Neural crest cell (in vitro differentiated cells): ENCODE results near the gene PLEKHA5. TPM values are rescaled to one million over a fixed set of nuclear protein-coding genes. Genes with fewer than 3 reads are reported as not detected.

Experiments
- DNase-seq: peaks from one replicate; pipeline ENCODE4 v3.0.0; 2021; ENCODE audit warnings: low read depth, mixed read lengths, low spot score
- H3K27ac Mint-ChIP-seq: one replicate; pipeline ENCODE4 v1.8.0; 2021; ENCODE audit warnings: mild to moderate bottlenecking, mixed read lengths; ENCODE audit not compliant: unreplicated experiment
- H3K27me3 Mint-ChIP-seq: 2 replicates; pipeline ENCODE4 v1.8.0; 2021; ENCODE audit warnings: low read depth, mild to moderate bottlenecking, mixed read lengths
- H3K36me3 Mint-ChIP-seq: 2 replicates; pipeline ENCODE4 v1.8.0; 2021; ENCODE audit warnings: low read depth, mild to moderate bottlenecking, mixed read lengths
- H3K4me1 Mint-ChIP-seq: 2 replicates; pipeline ENCODE4 v1.8.0; 2021; ENCODE audit warnings: mixed read lengths
- H3K4me3 Mint-ChIP-seq: one replicate; pipeline ENCODE4 v1.8.0; 2021; ENCODE audit warnings: mild to moderate bottlenecking, mixed read lengths
- H3K9me3 Mint-ChIP-seq: 2 replicates; pipeline ENCODE4 v1.8.0; 2021; ENCODE audit warnings: mixed read lengths
- total RNA-seq: library from RNA; stranded (reverse); gene quantifications from 2 replicates; pipeline ENCODE4 v1.2.1, GENCODE V29; 2021
- TF ChIP-seq, protein P1 (sequence below): fragments of 200-600 bp; sonication (generic); conservative IDR thresholded peaks from 2 replicates; pipeline ENCODE4 v1.5.0; 2021; ENCODE audit warnings: antibody characterized with exemption, mild to moderate bottlenecking

Gene PLEKHA5
- total RNA-seq, 1 donor from 2014 or later = 39.2 TPM

DNA sequence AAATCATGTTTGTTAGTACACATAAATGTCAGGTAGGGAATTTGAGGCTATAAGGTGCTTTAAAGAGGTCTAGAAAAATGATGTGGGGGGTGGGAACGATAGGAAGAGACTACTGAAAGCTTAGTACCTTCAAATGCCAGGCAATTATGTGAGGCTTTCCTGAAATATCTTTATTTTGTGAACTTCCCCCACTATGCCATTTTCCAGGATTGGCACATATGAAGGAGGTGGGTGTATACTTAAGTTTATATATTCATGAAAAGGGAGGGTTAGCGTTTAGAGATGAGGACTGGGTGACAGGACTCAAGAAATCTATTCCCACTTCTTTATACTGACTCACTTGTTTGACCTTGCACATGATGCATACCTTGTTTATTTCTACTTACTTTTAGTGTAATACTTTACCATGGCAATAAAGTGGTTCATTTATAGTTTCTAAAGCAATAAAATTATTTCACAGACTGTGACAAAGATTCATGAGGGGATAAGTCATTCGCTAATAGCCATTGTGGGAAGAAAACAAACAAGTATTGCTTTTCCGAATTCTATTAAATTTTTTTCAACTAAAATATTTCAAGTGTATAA is 77.1 kb downstream of the PLEKHA5 start:
- Mint-ChIP-seq H3K27ac (no peak overlapping the region), H3K27me3 (no peaks in the 10 kb centered on the region), H3K36me3 (peaks cover 12% of the 10 kb centered on the region), H3K9me3 (peaks cover 11% of the 10 kb centered on the region), H3K4me3 (no peak overlapping the region), H3K4me1 (peaks cover 18% of the 10 kb centered on the region)
- TF ChIP-seq, protein P1, sequence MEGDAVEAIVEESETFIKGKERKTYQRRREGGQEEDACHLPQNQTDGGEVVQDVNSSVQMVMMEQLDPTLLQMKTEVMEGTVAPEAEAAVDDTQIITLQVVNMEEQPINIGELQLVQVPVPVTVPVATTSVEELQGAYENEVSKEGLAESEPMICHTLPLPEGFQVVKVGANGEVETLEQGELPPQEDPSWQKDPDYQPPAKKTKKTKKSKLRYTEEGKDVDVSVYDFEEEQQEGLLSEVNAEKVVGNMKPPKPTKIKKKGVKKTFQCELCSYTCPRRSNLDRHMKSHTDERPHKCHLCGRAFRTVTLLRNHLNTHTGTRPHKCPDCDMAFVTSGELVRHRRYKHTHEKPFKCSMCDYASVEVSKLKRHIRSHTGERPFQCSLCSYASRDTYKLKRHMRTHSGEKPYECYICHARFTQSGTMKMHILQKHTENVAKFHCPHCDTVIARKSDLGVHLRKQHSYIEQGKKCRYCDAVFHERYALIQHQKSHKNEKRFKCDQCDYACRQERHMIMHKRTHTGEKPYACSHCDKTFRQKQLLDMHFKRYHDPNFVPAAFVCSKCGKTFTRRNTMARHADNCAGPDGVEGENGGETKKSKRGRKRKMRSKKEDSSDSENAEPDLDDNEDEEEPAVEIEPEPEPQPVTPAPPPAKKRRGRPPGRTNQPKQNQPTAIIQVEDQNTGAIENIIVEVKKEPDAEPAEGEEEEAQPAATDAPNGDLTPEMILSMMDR = no peak
- no peak for DNase-seq

DNA sequence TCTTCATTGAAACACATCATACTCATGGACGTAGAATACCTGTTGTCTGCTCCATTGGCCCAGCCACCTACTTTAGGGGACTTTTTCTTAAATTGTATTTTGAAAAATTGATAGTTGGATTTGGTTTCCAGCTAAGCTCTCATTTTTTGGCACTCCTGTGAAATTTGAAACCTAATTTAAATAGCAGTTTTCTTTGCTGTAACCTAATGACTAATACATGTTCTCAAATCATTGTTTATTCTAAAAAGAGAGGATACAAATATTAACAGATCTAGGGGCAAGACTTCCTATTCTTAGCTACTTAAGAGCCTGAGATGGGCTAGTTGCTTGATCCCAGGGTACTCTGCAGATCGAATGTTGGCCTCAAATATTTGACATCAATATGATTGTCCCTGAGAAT is 78.9 kb downstream of the PLEKHA5 start:
- no peaks in the 10 kb centered on the region for H3K27me3 Mint-ChIP-seq
- no peak overlapping the region for H3K27ac Mint-ChIP-seq
- no peak overlapping the region for H3K4me3 Mint-ChIP-seq
- no peak for DNase-seq
- H3K4me1 Mint-ChIP-seq = peaks cover 16% of the 10 kb centered on the region
- peaks cover 12% of the 10 kb centered on the region for H3K36me3 Mint-ChIP-seq
- TF ChIP-seq, protein P1 = no peak
- H3K9me3 Mint-ChIP-seq = peaks cover 8% of the 10 kb centered on the region

DNA sequence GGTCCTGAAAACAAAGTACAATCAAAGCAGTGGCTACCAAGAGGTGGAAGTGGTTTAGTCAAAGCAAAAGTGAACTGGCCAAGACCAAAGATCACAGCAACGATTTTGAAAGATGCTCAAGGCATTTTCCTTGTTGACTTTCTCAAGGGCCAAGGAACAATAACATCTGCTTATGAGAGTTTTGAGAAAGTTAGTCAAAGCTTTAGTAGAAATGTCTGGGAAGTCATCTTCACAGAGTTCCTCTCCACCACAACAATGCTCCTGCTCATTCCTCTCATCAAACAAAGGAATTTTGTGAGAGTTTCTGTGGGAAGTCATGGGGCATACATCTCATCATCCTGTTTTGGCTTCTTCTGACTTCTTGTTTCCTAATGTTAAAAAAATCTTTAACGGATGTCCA is 80.1 kb downstream of the PLEKHA5 start:
- TF ChIP-seq, protein P1 = no peak
- no peak for DNase-seq
- H3K36me3 Mint-ChIP-seq = peaks cover 12% of the 10 kb centered on the region
- no peaks in the 10 kb centered on the region for H3K27me3 Mint-ChIP-seq
- H3K27ac Mint-ChIP-seq = no peak overlapping the region
- peaks cover 7% of the 10 kb centered on the region for H3K9me3 Mint-ChIP-seq
- peaks cover 11% of the 10 kb centered on the region for H3K4me1 Mint-ChIP-seq
- no peak overlapping the region for H3K4me3 Mint-ChIP-seq

DNA sequence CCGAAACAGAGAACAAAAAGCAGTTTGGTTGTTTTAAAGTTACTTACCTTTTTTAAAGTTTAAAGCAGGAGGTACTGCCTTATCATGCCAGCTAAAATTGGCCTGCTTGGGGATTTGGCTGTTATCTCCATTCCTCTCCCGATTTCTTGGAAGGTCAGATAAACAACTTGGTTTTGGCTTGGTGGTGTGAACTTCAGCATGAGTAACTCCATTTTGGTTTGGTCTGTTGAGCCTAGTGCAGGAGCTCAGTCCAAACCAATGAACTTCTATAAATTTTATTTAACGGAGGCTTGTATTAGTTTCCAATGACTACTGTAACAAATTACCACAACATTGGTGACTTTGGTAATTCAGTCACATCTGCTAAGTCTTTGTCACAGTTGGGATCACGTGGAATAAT is 82.3 kb downstream of the PLEKHA5 start:
- Mint-ChIP-seq H3K9me3 (peaks cover 7% of the 10 kb centered on the region), H3K4me1 (peaks cover 4% of the 10 kb centered on the region), H3K27ac (no peak overlapping the region), H3K36me3 (peaks cover 12% of the 10 kb centered on the region), H3K27me3 (no peaks in the 10 kb centered on the region), H3K4me3 (no peak overlapping the region)
- no peak for DNase-seq
- TF ChIP-seq, protein P1 = no peak

DNA sequence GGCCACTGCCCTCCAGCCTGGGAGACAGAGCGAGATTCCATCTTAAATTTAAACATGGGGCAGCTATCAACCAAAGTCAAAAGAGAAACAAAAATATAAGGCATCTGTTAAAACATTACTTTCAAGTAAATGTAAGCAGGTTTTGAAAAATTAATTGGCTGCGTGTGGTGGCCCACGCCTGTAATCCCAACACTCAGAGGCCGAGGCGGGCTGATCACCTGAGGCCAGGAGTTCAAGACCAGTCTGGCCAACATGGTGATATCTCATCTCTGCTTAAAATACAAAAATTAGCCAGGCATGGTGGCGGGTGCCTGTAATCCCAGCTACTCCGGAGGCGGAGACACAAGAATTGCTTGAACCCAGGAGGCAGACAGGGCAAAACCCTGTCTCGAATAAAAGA is 82.7 kb downstream of the PLEKHA5 start:
- no peak overlapping the region for H3K27ac Mint-ChIP-seq
- DNase-seq = no peak
- peaks cover 12% of the 10 kb centered on the region for H3K36me3 Mint-ChIP-seq
- TF ChIP-seq, protein P1 = no peak
- H3K9me3 Mint-ChIP-seq = peaks cover 7% of the 10 kb centered on the region
- no peaks in the 10 kb centered on the region for H3K27me3 Mint-ChIP-seq
- peaks cover 4% of the 10 kb centered on the region for H3K4me1 Mint-ChIP-seq
- H3K4me3 Mint-ChIP-seq = no peak overlapping the region
